A673 (cell line): ENCODE measurements around the gene MYBPC3. TPM values are rescaled to one million over a fixed set of nuclear protein-coding genes. Genes with fewer than 3 reads are reported as not detected.

ENCODE experiments used
- BruUV-seq: library from RNA; stranded (reverse); fragments of 400-500 nt; replicated peaks from 2 replicates; lab custom pipeline; 2021; lab: Mats Ljungman, UMichigan
- CTCF ChIA-PET: fragments of 300-600 bp; sonication (Branson Sonifier 250); formaldehyde crosslinking; loops from one replicate; lab custom pipeline; 2022; ENCODE audit warnings: antibody characterized with exemption; lab: Charles Lee
- POLR2A ChIA-PET: fragments of 300-600 bp; sonication (Branson Sonifier 250); formaldehyde crosslinking; loops from one replicate; lab custom pipeline; 2022; ENCODE audit warnings: antibody characterized with exemption; ENCODE audit not compliant: low non-redundant PET; lab: Charles Lee
- DNase-seq: peaks from one replicate; pipeline ENCODE4 v3.0.0-alpha.2; 2015; ENCODE audit warnings: low spot score
- H3K27ac ChIP-seq: fragments of 200-600 bp; sonication (generic); 2 replicates; pipeline ENCODE4 v1.5.1; 2016; ENCODE audit warnings: mixed run types, low read depth, mild to moderate bottlenecking, mixed read lengths, antibody characterized with exemption, low read length; ENCODE audit not compliant: poor library complexity, severe bottlenecking
- H3K27me3 ChIP-seq: fragments of 200-600 bp; sonication (generic); replicated peaks from 2 replicates; pipeline ENCODE4 v1.6.1; 2017; ENCODE audit warnings: mixed run types, low read depth, mild to moderate bottlenecking, mixed read lengths, antibody characterized with exemption, low read length; ENCODE audit not compliant: insufficient read depth, poor library complexity
- H3K36me3 ChIP-seq: fragments of 200-600 bp; sonication (generic); 2 replicates; pipeline ENCODE4 v1.6.1; 2016; ENCODE audit warnings: mixed run types, mild to moderate bottlenecking, mixed read lengths, antibody characterized with exemption, low read length; ENCODE audit not compliant: insufficient read depth, poor library complexity, severe bottlenecking
- H3K4me1 ChIP-seq: fragments of 200-600 bp; sonication (generic); 2 replicates; pipeline ENCODE4 v1.6.1; 2017; ENCODE audit warnings: mixed run types, mild to moderate bottlenecking, mixed read lengths, antibody characterized with exemption, low read length; ENCODE audit not compliant: insufficient read depth, poor library complexity, severe bottlenecking
- H3K4me3 ChIP-seq: fragments of 200-600 bp; sonication (generic); 2 replicates; pipeline ENCODE4 v1.5.1; 2016; ENCODE audit warnings: low read depth, mixed run types, mild to moderate bottlenecking, mixed read lengths, low read length; ENCODE audit not compliant: poor library complexity, severe bottlenecking
- H3K9me3 ChIP-seq: fragments of 200-600 bp; sonication (generic); 2 replicates; pipeline ENCODE4 v1.6.1; 2016; ENCODE audit warnings: mixed run types, low read depth, mild to moderate bottlenecking, mixed read lengths, antibody characterized with exemption, low read length; ENCODE audit not compliant: poor library complexity, severe bottlenecking
- EZH2 ChIP-seq: fragments of 200-600 bp; sonication (generic); IDR thresholded peaks from 2 replicates; pipeline ENCODE4 v1.6.1; 2017; ENCODE audit warnings: borderline replicate concordance, low read depth, mild to moderate bottlenecking, mixed read lengths, antibody characterized with exemption, low read length; ENCODE audit not compliant: poor library complexity, severe bottlenecking
- intact Hi-C: fragments of 100-400 bp; cut with micrococcal nuclease; formaldehyde crosslinking; loops from one replicate; pipeline ENCODE4 v1.10.0; 2022; ENCODE audit not compliant: unreplicated experiment
- total RNA-seq: library from RNA; stranded (reverse); gene quantifications from 2 replicates; pipeline ENCODE4 v1.2.3, GENCODE V29; 2021
- TF ChIP-seq, protein P1 (sequence below): fragments of 300-800, 200-600 bp; sonication (generic); conservative IDR thresholded peaks from 2 replicates; pipeline ENCODE4 v1.5.1; 2017; ENCODE audit warnings: low read depth, mild to moderate bottlenecking, antibody characterized with exemption, low read length, moderate library complexity, mixed read lengths

The MYBPC3 gene
- total RNA-seq, 1 experiment from 2014 or later = not detected

DNA sequence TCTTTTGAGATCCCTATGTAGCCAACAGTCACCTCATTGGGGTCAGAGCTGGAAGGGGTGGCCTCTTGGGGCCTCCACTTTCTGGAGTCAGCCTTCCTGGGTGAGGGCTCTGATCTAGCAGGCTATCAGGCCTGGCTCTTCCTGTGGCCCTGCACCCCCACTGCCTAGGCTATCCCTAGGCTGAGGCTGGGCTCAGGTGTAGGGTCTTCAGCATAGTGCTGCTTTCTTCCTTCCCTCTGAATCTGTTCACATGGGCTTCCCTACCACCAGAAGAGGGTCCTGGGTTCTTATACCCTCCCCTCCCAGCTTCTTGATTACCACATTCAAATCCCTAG lies 26.3 kb upstream of the MYBPC3 start:
- Histone ChIP-seq H3K27me3 (no peaks in the 10 kb centered on the region), H3K4me1 (no peaks in the 10 kb centered on the region), H3K9me3 (no peaks in the 10 kb centered on the region), H3K4me3 (no peak overlapping the region), H3K36me3 (no peaks in the 10 kb centered on the region), H3K27ac (no peak overlapping the region)
- POLR2A ChIA-PET = no interaction called here
- DNase-seq = no peak
- no TSS peak for BruUV-seq
- no peak for TF ChIP-seq EZH2
- TF ChIP-seq, protein P1, sequence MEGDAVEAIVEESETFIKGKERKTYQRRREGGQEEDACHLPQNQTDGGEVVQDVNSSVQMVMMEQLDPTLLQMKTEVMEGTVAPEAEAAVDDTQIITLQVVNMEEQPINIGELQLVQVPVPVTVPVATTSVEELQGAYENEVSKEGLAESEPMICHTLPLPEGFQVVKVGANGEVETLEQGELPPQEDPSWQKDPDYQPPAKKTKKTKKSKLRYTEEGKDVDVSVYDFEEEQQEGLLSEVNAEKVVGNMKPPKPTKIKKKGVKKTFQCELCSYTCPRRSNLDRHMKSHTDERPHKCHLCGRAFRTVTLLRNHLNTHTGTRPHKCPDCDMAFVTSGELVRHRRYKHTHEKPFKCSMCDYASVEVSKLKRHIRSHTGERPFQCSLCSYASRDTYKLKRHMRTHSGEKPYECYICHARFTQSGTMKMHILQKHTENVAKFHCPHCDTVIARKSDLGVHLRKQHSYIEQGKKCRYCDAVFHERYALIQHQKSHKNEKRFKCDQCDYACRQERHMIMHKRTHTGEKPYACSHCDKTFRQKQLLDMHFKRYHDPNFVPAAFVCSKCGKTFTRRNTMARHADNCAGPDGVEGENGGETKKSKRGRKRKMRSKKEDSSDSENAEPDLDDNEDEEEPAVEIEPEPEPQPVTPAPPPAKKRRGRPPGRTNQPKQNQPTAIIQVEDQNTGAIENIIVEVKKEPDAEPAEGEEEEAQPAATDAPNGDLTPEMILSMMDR = no peak
- intact Hi-C loops = loop anchor here (10.0 kb wide), 1 partner anchor 736 kb away; no protein-coding TSS in a partner anchor
- CTCF ChIA-PET = no interaction called here

DNA sequence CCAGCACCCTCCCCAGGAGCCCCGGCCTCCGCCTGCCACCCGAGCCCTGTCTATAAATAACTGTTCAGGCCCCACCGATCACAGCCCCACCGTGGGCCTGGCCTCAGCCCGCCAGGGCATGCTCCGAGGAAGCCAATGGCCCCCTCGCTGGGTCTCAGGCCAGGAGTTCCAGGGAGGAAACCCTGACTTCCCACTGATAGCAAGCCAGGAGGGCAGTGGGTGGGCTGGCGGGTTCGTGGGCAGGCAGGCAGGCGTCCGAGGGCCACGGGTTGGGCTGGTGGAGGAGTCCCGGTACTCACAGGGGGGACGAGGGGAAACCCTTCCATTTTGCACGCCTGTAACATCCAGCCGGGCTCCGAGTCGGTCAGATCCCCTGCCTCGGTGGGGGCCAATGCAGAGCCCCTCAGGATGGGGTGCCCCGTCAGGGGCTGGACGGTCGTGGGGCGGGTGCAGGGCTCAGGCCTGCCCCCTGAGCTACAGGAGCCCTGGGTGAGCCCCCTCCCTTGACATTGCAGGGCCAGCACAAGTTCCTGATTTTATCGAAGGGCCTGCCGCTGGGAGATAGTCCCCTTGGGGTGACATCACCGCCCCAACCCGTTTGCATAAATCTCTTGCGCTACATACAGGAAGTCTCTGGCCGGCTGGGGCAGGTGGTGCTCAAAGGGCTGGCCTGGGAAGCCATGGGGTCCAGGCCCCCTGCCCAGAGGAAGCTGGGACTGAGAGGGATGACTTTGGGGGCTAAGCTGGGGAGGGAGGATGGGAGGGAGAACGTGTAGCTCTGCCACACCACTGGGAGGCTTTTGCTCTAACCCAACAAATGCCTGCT lies 25.7 kb upstream of the MYBPC3 start, which contains the start of gene SPI1:
Gene SPI1 (minus strand): TSS at position 538 of the 826 bp plus-strand sequence. CDS start 194 bp downstream, at position 344.
- intact Hi-C loops = loop anchor here (10.0 kb wide), 1 partner anchor 737 kb away; no protein-coding TSS in a partner anchor
- H3K9me3 ChIP-seq = no peaks in the 10 kb centered on the region
- no peak within 1 kb of the TSS for H3K27ac ChIP-seq
- CTCF ChIA-PET = no interaction called here
- no peaks in the 10 kb centered on the region for H3K4me1 ChIP-seq
- H3K36me3 ChIP-seq = no peaks in the 10 kb centered on the region
- BruUV-seq = no TSS peak
- TF ChIP-seq EZH2 = no peak
- TF ChIP-seq, protein P1 = no peak
- H3K27me3 ChIP-seq = no peaks in the 10 kb centered on the region
- no peak within 1 kb of the TSS for H3K4me3 ChIP-seq
- POLR2A ChIA-PET = interaction anchor here (0.6 kb wide), 1 partner anchor 76 kb away, joined by 11 read pairs; no protein-coding TSS in a partner anchor
- DNase-seq = no peak

DNA sequence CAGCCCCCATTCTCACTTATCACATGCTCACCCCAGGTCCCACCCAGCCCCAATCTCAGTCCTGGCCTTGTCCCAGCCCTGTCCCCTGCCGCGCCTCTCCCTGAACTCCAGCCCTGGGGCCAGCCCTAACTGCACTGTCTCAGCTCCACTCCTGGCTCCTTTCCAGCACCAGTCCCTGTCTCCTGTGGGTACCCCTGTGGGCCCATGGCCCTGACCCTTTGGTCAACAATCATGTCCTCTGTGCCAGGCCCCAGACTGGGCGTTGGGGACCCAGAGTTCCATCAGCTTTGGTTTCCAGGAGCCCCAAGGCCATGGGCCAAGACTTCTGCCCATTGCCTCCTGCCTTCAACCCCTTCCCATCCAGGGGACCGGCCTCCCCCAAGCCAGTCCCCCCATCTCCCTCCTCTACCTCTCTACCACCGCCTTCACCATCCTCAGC lies 25.1 kb upstream of the MYBPC3 start:
- no peaks in the 10 kb centered on the region for H3K36me3 ChIP-seq
- no peak for DNase-seq
- H3K9me3 ChIP-seq = no peaks in the 10 kb centered on the region
- no peak overlapping the region for H3K4me3 ChIP-seq
- CTCF ChIA-PET = no interaction called here
- TF ChIP-seq, protein P1 = no peak
- TF ChIP-seq EZH2 = no peak
- POLR2A ChIA-PET = interaction anchor here (0.6 kb wide), 1 partner anchor 77 kb away, joined by 11 read pairs; no protein-coding TSS in a partner anchor
- no TSS peak for BruUV-seq
- no peak overlapping the region for H3K27ac ChIP-seq
- H3K4me1 ChIP-seq = no peaks in the 10 kb centered on the region
- no peaks in the 10 kb centered on the region for H3K27me3 ChIP-seq
- intact Hi-C loops = loop anchor here (10.0 kb wide), 1 partner anchor 737 kb away; no protein-coding TSS in a partner anchor
